Measurements from ENCODE around the gene MLYCD.

Gene MLYCD

DNA sequence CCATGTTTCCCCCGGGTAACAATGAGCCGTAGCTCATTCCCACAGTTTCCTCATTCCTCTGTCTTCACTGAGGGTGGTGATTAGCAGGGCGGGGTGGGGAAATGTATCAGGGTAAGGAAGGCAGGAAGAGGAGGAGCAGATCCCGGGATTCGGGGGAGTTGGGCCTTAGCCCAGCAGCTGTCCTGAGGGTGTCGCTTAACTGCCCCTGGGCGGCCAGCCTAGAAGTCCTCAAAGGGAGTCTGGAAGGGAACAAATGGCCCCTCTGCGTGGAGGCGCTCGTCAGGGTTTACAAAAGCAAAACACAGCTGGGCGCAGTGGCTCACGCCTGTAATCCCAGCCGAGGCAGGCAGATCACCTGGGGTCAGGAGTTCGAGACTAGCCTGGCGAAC, 14.3 kb downstream of the MLYCD start:
- H4K20me1 ChIP-seq (ENCODE audit: control insufficient read depth, insufficient read depth, low read depth, low read length), result no peaks in the 10 kb centered on the region
- TF ChIP-seq, protein P1, sequence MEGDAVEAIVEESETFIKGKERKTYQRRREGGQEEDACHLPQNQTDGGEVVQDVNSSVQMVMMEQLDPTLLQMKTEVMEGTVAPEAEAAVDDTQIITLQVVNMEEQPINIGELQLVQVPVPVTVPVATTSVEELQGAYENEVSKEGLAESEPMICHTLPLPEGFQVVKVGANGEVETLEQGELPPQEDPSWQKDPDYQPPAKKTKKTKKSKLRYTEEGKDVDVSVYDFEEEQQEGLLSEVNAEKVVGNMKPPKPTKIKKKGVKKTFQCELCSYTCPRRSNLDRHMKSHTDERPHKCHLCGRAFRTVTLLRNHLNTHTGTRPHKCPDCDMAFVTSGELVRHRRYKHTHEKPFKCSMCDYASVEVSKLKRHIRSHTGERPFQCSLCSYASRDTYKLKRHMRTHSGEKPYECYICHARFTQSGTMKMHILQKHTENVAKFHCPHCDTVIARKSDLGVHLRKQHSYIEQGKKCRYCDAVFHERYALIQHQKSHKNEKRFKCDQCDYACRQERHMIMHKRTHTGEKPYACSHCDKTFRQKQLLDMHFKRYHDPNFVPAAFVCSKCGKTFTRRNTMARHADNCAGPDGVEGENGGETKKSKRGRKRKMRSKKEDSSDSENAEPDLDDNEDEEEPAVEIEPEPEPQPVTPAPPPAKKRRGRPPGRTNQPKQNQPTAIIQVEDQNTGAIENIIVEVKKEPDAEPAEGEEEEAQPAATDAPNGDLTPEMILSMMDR (IDR thresholded peaks at IDR 0.05; ENCODE audit: low read depth, low read length, poor library complexity, severe bottlenecking), result no peak
- TF ChIP-seq EZH2phosphoT487 (IDR thresholded peaks at IDR 0.05; ENCODE audit: borderline replicate concordance, low read length), result no peak
- H3K36me3 ChIP-seq (ENCODE audit: control insufficient read depth, low read length), result peaks cover 10% of the 10 kb centered on the region

DNA sequence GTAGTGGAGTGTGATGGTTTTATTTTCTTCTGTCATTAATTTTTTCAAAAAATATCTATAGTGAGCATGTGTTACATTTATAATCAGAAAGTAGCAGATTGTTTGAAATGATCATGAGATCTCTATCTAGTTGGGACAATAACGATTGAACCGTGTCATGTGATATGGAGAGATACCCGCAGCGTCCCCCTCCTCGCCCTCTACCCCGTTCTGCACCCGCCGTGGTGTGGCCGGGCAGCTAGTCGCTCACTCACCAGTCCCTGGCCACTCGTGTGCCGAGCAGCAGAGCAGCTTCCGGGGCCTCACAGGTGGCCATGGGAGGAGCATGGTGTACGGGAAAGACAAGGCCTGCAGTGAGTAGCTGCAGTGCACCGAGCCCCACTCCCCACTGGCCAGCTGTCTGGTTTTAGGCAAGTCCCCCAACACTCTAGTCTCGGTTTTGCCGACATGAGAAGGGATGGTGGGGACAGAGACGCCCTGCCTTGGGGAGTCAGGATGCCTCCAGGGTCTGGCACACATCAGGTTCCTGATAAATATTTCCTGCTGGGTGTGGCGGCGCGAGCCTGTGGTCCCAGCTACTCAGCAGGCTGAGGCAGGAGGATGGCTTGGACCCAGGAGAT, 15.3 kb downstream of the MLYCD start:
- TF ChIP-seq, protein P1 (IDR thresholded peaks at IDR 0.05; ENCODE audit: low read depth, low read length, poor library complexity, severe bottlenecking), result no peak
- TF ChIP-seq EZH2phosphoT487 (IDR thresholded peaks at IDR 0.05; ENCODE audit: borderline replicate concordance, low read length), result no peak
- Histone ChIP-seq H3K4me1 (ENCODE audit: control insufficient read depth, low read length) (no peaks in the 10 kb centered on the region), H3K36me3 (ENCODE audit: control insufficient read depth, low read length) (peaks cover 20% of the 10 kb centered on the region), H3K27ac (ENCODE audit: low read depth, low read length) (no peak overlapping the region), H3K4me3 (ENCODE audit: low read length) (no peak overlapping the region), H3F3A (ENCODE audit: control insufficient read depth, insufficient read depth) (no peaks in the 10 kb centered on the region), H3K27me3 (ENCODE audit: control insufficient read depth, low read length) (no peaks in the 10 kb centered on the region), H3K79me2 (ENCODE audit: control insufficient read depth, low read length) (no peaks in the 10 kb centered on the region), H4K20me1 (ENCODE audit: control insufficient read depth, insufficient read depth, low read depth, low read length) (no peaks in the 10 kb centered on the region), H3K9me3 (ENCODE audit: control insufficient read depth, insufficient read depth, low read length) (no peaks in the 10 kb centered on the region), H3K9me2 (replicated peaks; ENCODE audit: control insufficient read depth, low read length) (no peaks in the 10 kb centered on the region), H3K4me2 (ENCODE audit: low read length) (no peak overlapping the region)

More for the DNA sequence above, 14.3 kb downstream of the MLYCD start:
- Histone ChIP-seq H3K79me2 (ENCODE audit: control insufficient read depth, low read length) (no peaks in the 10 kb centered on the region), H3K4me2 (ENCODE audit: low read length) (no peak overlapping the region), H3K27me3 (ENCODE audit: control insufficient read depth, low read length) (no peaks in the 10 kb centered on the region), H3K4me3 (ENCODE audit: low read length) (no peak overlapping the region), H3K4me1 (ENCODE audit: control insufficient read depth, low read length) (no peaks in the 10 kb centered on the region), H3K9me2 (replicated peaks; ENCODE audit: control insufficient read depth, low read length) (no peaks in the 10 kb centered on the region), H3K9me3 (ENCODE audit: control insufficient read depth, insufficient read depth, low read length) (no peaks in the 10 kb centered on the region), H3F3A (ENCODE audit: control insufficient read depth, insufficient read depth) (no peaks in the 10 kb centered on the region), H3K27ac (ENCODE audit: low read depth, low read length) (no peak overlapping the region)

DNA sequence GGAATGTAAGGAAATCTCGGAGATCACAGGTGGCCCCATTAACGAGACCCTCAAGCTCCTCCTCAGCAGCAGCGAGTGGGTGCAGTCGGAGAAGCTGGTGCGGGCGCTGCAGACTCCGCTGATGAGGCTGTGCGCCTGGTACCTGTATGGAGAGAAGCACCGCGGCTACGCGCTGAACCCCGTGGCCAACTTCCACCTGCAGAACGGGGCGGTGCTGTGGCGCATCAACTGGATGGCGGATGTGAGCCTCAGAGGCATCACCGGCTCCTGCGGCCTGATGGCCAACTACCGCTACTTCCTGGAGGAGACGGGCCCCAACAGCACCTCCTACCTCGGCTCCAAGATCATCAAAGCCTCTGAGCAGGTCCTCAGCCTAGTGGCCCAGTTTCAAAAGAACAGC, 16.2 kb downstream of the MLYCD start:
- Histone ChIP-seq H3K79me2 (ENCODE audit: control insufficient read depth, low read length) (no peaks in the 10 kb centered on the region), H3K9me3 (ENCODE audit: control insufficient read depth, insufficient read depth, low read length) (no peaks in the 10 kb centered on the region), H3F3A (ENCODE audit: control insufficient read depth, insufficient read depth) (no peaks in the 10 kb centered on the region), H4K20me1 (ENCODE audit: control insufficient read depth, insufficient read depth, low read depth, low read length) (no peaks in the 10 kb centered on the region), H3K36me3 (ENCODE audit: control insufficient read depth, low read length) (peaks cover 20% of the 10 kb centered on the region), H3K27me3 (ENCODE audit: control insufficient read depth, low read length) (no peaks in the 10 kb centered on the region), H3K4me1 (ENCODE audit: control insufficient read depth, low read length) (no peaks in the 10 kb centered on the region), H3K4me2 (ENCODE audit: low read length) (no peak overlapping the region), H3K27ac (ENCODE audit: low read depth, low read length) (no peak overlapping the region), H3K9me2 (replicated peaks; ENCODE audit: control insufficient read depth, low read length) (no peaks in the 10 kb centered on the region), H3K4me3 (ENCODE audit: low read length) (no peak overlapping the region)
- no peak for TF ChIP-seq EZH2phosphoT487 (IDR thresholded peaks at IDR 0.05; ENCODE audit: borderline replicate concordance, low read length)
- TF ChIP-seq, protein P1 (IDR thresholded peaks at IDR 0.05; ENCODE audit: low read depth, low read length, poor library complexity, severe bottlenecking), result no peak

All from DOHH2 (cell line).